ENCODE data around the gene BCAS4.

Gene BCAS4

GRCh38 chr20:50823319-50823718, 28.5 kb downstream of the BCAS4 start:
- no peak for DNase-seq (ENCODE audit: low read depth)

- no peak for DNase-seq (ENCODE audit: low read depth)
These were observed 29.3 kb downstream of the BCAS4 start for GRCh38 chr20:50824137-50824536.

- DNase-seq (ENCODE audit: low read depth): no peak
These were observed 31.3 kb downstream of the BCAS4 start for GRCh38 chr20:50826121-50826520.

- no peak for DNase-seq (ENCODE audit: low read depth)
These were observed 33.7 kb downstream of the BCAS4 start for GRCh38 chr20:50828363-50829136.

GRCh38 chr20:50831622-50832021, 36.8 kb downstream of the BCAS4 start:
- DNase-seq (ENCODE audit: low read depth): no peak

- no peak for DNase-seq (ENCODE audit: low read depth)
These were observed 39.7 kb downstream of the BCAS4 start for GRCh38 chr20:50834599-50835005.

- DNase-seq (ENCODE audit: low read depth): no peak
These were observed 42.9 kb downstream of the BCAS4 start for GRCh38 chr20:50837532-50838321.

GRCh38 chr20:50838322-50838625, 43.4 kb downstream of the BCAS4 start:
- DNase-seq (ENCODE audit: low read depth): no peak

GRCh38 chr20:50838707-50839385, 44.0 kb downstream of the BCAS4 start:
- DNase-seq (ENCODE audit: low read depth): no peak

- no peak for DNase-seq (ENCODE audit: low read depth)
These were observed 48.0 kb downstream of the BCAS4 start for GRCh38 chr20:50842821-50843220.

- DNase-seq (ENCODE audit: low read depth): no peak
These were observed 48.7 kb downstream of the BCAS4 start for GRCh38 chr20:50843331-50844276.

GRCh38 chr20:50844430-50845100, 49.7 kb downstream of the BCAS4 start:
- peak; percentile 47 for DNase-seq (ENCODE audit: low read depth)

GRCh38 chr20:50845566-50846215, 50.8 kb downstream of the BCAS4 start:
- DNase-seq (ENCODE audit: low read depth): no peak

GRCh38 chr20:50848341-50848808, 53.5 kb downstream of the BCAS4 start:
- DNase-seq (ENCODE audit: low read depth): no peak

GRCh38 chr20:50848846-50849673, 54.2 kb downstream of the BCAS4 start:
- DNase-seq (ENCODE audit: low read depth): no peak

- DNase-seq (ENCODE audit: low read depth): no peak
These were observed 55.9 kb downstream of the BCAS4 start for GRCh38 chr20:50850721-50851286.

- no peak for DNase-seq (ENCODE audit: low read depth)
These were observed 57.2 kb downstream of the BCAS4 start for GRCh38 chr20:50852085-50852484.

- no peak for DNase-seq (ENCODE audit: low read depth)
These were observed 59.8 kb downstream of the BCAS4 start for GRCh38 chr20:50854506-50855249.

Measured in activated T-cell treated with anti-CD3 and anti-CD28 coated beads for 48 hours (primary cell).